ENCODE results near the gene DOK4.

Gene DOK4

DNA sequence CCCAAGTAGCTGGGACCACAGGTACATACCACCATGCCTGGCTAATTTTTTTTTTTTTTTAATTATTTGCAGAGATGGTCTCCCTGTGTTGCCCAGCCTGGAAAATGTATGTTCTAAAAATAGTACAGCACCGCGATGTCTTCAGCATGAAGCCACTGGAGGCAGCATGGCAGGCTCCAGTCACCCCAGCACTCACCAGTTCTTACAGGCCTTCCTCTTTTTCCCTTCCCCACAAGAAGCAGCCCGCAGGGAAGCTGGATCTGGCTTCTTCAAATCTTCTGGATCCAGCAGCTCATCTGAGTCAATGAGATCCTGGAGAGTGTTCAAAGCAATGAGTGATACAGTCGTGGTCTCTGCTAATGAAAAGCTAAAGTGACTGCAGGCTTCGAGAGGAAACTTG, 55.3 kb downstream of the DOK4 start:
- Histone ChIP-seq H3K27ac (ENCODE audit: low read depth, low read length) (no peak overlapping the region), H3F3A (ENCODE audit: control insufficient read depth, insufficient read depth) (no peaks in the 10 kb centered on the region), H3K36me3 (ENCODE audit: control insufficient read depth, low read length) (peaks cover 77% of the 10 kb centered on the region), H3K4me2 (ENCODE audit: low read length) (no peak overlapping the region), H4K20me1 (ENCODE audit: control insufficient read depth, insufficient read depth, low read depth, low read length) (no peaks in the 10 kb centered on the region), H3K9me3 (ENCODE audit: control insufficient read depth, insufficient read depth, low read length) (no peaks in the 10 kb centered on the region), H3K27me3 (ENCODE audit: control insufficient read depth, low read length) (no peaks in the 10 kb centered on the region), H3K4me1 (ENCODE audit: control insufficient read depth, low read length) (no peaks in the 10 kb centered on the region), H3K79me2 (ENCODE audit: control insufficient read depth, low read length) (no peaks in the 10 kb centered on the region), H3K9me2 (replicated peaks; ENCODE audit: control insufficient read depth, low read length) (no peaks in the 10 kb centered on the region), H3K4me3 (ENCODE audit: low read length) (no peak overlapping the region)
- TF ChIP-seq EZH2phosphoT487 (IDR thresholded peaks at IDR 0.05; ENCODE audit: borderline replicate concordance, low read length): no peak
- TF ChIP-seq, protein P1, sequence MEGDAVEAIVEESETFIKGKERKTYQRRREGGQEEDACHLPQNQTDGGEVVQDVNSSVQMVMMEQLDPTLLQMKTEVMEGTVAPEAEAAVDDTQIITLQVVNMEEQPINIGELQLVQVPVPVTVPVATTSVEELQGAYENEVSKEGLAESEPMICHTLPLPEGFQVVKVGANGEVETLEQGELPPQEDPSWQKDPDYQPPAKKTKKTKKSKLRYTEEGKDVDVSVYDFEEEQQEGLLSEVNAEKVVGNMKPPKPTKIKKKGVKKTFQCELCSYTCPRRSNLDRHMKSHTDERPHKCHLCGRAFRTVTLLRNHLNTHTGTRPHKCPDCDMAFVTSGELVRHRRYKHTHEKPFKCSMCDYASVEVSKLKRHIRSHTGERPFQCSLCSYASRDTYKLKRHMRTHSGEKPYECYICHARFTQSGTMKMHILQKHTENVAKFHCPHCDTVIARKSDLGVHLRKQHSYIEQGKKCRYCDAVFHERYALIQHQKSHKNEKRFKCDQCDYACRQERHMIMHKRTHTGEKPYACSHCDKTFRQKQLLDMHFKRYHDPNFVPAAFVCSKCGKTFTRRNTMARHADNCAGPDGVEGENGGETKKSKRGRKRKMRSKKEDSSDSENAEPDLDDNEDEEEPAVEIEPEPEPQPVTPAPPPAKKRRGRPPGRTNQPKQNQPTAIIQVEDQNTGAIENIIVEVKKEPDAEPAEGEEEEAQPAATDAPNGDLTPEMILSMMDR (IDR thresholded peaks at IDR 0.05; ENCODE audit: low read depth, low read length, poor library complexity, severe bottlenecking): no peak

DNA sequence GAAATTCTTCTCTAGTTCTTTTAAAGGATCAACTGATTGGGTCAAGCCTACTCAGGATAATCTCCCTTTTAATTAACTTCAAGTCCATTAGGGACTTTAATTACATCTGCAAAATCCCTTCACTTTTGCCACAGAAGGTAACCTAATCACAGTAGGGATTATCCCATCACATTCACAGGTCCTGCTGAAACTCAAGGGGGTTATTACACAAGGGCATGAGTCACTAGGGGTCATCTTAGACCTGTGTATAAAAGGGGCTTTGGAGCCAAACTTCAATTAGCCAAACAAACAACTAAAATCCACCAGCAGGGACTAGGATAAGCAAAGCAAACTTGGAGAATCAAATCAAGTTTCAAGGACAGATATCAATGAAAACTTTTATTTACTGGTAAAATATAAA, 58.5 kb downstream of the DOK4 start:
- Histone ChIP-seq H3K4me2 (ENCODE audit: low read length) (no peak overlapping the region), H3K4me1 (ENCODE audit: control insufficient read depth, low read length) (peaks cover 3% of the 10 kb centered on the region; the same call in 1 of the 2 replicates), H3K36me3 (ENCODE audit: control insufficient read depth, low read length) (peaks cover 46% of the 10 kb centered on the region), H3K4me3 (ENCODE audit: low read length) (no peak overlapping the region), H3K27me3 (ENCODE audit: control insufficient read depth, low read length) (no peaks in the 10 kb centered on the region), H4K20me1 (ENCODE audit: control insufficient read depth, insufficient read depth, low read depth, low read length) (no peaks in the 10 kb centered on the region), H3K9me3 (ENCODE audit: control insufficient read depth, insufficient read depth, low read length) (no peaks in the 10 kb centered on the region), H3F3A (ENCODE audit: control insufficient read depth, insufficient read depth) (no peaks in the 10 kb centered on the region), H3K79me2 (ENCODE audit: control insufficient read depth, low read length) (no peaks in the 10 kb centered on the region), H3K27ac (ENCODE audit: low read depth, low read length) (no peak overlapping the region), H3K9me2 (replicated peaks; ENCODE audit: control insufficient read depth, low read length) (no peaks in the 10 kb centered on the region)
- TF ChIP-seq, protein P1 (IDR thresholded peaks at IDR 0.05; ENCODE audit: low read depth, low read length, poor library complexity, severe bottlenecking): no peak

DNA sequence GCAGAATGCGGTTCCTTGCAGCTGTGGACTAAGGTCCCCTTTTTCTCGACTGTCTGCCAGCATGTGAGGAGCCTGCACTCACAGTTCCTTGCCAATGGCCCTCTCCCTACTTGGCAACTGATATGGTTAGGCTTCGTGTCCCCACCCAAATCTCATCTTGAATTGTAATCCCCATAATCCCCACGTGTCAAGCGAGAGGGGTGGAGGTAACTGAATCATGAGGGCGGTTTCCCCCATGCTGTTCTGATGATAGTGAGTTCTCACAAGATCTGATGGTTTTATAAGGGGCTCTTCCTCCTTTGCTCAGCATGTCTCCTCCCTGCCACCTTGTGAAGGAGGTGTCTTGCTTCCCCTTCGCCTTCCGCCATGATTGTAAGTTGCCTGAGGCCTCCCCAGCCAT, 59.0 kb downstream of the DOK4 start:
- H3K36me3 ChIP-seq (ENCODE audit: control insufficient read depth, low read length): peaks cover 41% of the 10 kb centered on the region

More for the DNA sequence above, 59.0 kb downstream of the DOK4 start:
- no peaks in the 10 kb centered on the region for H4K20me1 ChIP-seq (ENCODE audit: control insufficient read depth, insufficient read depth, low read depth, low read length)
- no peaks in the 10 kb centered on the region for H3K9me2 ChIP-seq (replicated peaks; ENCODE audit: control insufficient read depth, low read length)
- peaks cover 4% of the 10 kb centered on the region; the same call in 1 of the 2 replicates for H3F3A ChIP-seq (ENCODE audit: control insufficient read depth, insufficient read depth)
- no peaks in the 10 kb centered on the region for H3K79me2 ChIP-seq (ENCODE audit: control insufficient read depth, low read length)
- no peak overlapping the region for H3K4me2 ChIP-seq (ENCODE audit: low read length)
- H3K9me3 ChIP-seq (ENCODE audit: control insufficient read depth, insufficient read depth, low read length): no peaks in the 10 kb centered on the region
- no peak overlapping the region for H3K4me3 ChIP-seq (ENCODE audit: low read length)
- no peak overlapping the region for H3K27ac ChIP-seq (ENCODE audit: low read depth, low read length)
- H3K4me1 ChIP-seq (ENCODE audit: control insufficient read depth, low read length): peaks cover 8% of the 10 kb centered on the region; the same call in 1 of the 2 replicates
- H3K27me3 ChIP-seq (ENCODE audit: control insufficient read depth, low read length): no peaks in the 10 kb centered on the region
- TF ChIP-seq, protein P1 (IDR thresholded peaks at IDR 0.05; ENCODE audit: low read depth, low read length, poor library complexity, severe bottlenecking): no peak
- no peak for TF ChIP-seq EZH2phosphoT487 (IDR thresholded peaks at IDR 0.05; ENCODE audit: borderline replicate concordance, low read length)

Measured in DOHH2 (cell line).